Erythroblast (primary cell): ENCODE data around the gene ASPDH.

Experiments used
- GATA1 ChIP-seq: IDR thresholded peaks from 2 replicates; pipeline ENCODE4 v1.6.1; 2011; ENCODE audit warnings: low read depth, mild to moderate bottlenecking, control low read depth, low read length, moderate library complexity
- POLR2A ChIP-seq: IDR thresholded peaks from 2 replicates; pipeline ENCODE4 v1.6.1; 2011; ENCODE audit warnings: mild to moderate bottlenecking, low read length

GRCh38 chr19:50510121-50510670 is 3.5 kb downstream of the ASPDH start:
- no peak for TF ChIP-seq POLR2A
- no peak for TF ChIP-seq GATA1
